Adrenal gland (tissue), 12 donors: ENCODE measurements around the gene TAAR1. TPM values are rescaled to one million over a fixed set of nuclear protein-coding genes. Genes with fewer than 3 reads are reported as not detected.

Experiments
- DNase-seq, 7 donors: peaks; one replicate each; pipeline ENCODE4 v3.0.0-alpha.2; 2019 to 2020
- H3K27ac ChIP-seq, 5 donors: fragments of 200-600 bp; sonication (generic) in 4 of 5; 1 replicate in 3 of 5; 2 replicates in 2 of 5; pipeline versions ENCODE4 v1.5.1 to v1.8.0; 2016 to 2020; ENCODE audit warnings: mild to moderate bottlenecking in 1 of 5
- H3K27me3 ChIP-seq: fragments of 200-600 bp; 2 replicates; pipeline ENCODE4 v1.8.0; 2021
- H3K36me3 ChIP-seq, 2 donors: fragments of 200-600 bp; replicated peaks in 1 of 2; 1 replicate in 1 of 2; 2 replicates in 1 of 2; pipeline versions ENCODE4 v1.5.1 to v1.8.0; 2018 to 2022
- H3K4me1 ChIP-seq, 2 donors: fragments of 200-600 bp; replicated peaks in 1 of 2; 1 replicate in 1 of 2; 2 replicates in 1 of 2; pipeline versions ENCODE4 v1.5.1 to v1.8.0; 2018 to 2021
- H3K4me3 ChIP-seq, 4 donors: fragments of 200-600 bp; sonication (generic) in 3 of 4; one replicate each; pipeline ENCODE4 v1.5.1; 2016 to 2018
- H3K9me3 ChIP-seq, 3 donors: fragments of 200-600 bp; sonication (generic) in 1 of 3; replicated peaks in 1 of 3; 1 replicate in 2 of 3; 2 replicates in 1 of 3; pipeline versions ENCODE4 v1.5.1 to v1.8.0; 2016 to 2021
- CTCF ChIP-seq, 6 experiments: fragments of 450-650 bp in 4 of 6; fragments of 200-600 bp in 2 of 6; sonication (generic) in 1 of 6; IDR thresholded peaks; 1 replicate in 5 of 6; 2 replicates in 1 of 6; pipeline versions ENCODE4 v1.5.1 to v1.8.0; 2016 to 2021; ENCODE audit warnings: antibody characterized with exemption in 6 of 6, mild to moderate bottlenecking in 2 of 6, moderate library complexity in 1 of 6
- POLR2A ChIP-seq, 2 donors: fragments of 450-650 bp; IDR thresholded peaks; one replicate each; pipeline ENCODE4 v1.6.1; 2017; ENCODE audit warnings: antibody characterized with exemption in 2 of 2, mild to moderate bottlenecking in 2 of 2, moderate library complexity in 1 of 2
- WGBS, 4 donors: extraction: QIAGEN DNeasy Blood & Tissue Kit in 2 of 4; methylation state at CpG; one replicate each; pipeline versions ENCODE4 v1.1.5 to v1.1.7; 2013 to 2017; 5-methylcytosine and 5-hydroxymethylcytosine counted together
- intact Hi-C, 2 donors: fragments of 100-400 bp; cut with DNase I; formaldehyde crosslinking; loops; one replicate each; pipeline versions ENCODE4 v1.14.1 to v1.15.0; 2022 to 2023
- polyA plus RNA-seq, 3 donors: library from polyadenylated mRNA; stranded (reverse); fragments of 200-250 nt in 2 of 3; fragments of 350-450 nt in 1 of 3; fragmentation: Illumina TruSeq in 1 of 3; extraction: RNeasy Lipid Tissue Mini Kit (QIAGEN cat#74804) in 1 of 3; gene quantifications; one replicate each; pipeline ENCODE4 v1.2.3, GENCODE V29; 2013 to 2014
- total RNA-seq, 9 donors: library from RNA; depleted of rRNA in 4 of 9; stranded (reverse); fragments of >200 nt in 4 of 9; fragments of 120-200 nt in 1 of 9; fragmentation: NEBNext Ultra II Directional in 1 of 9; extraction: Animal tissue kit (Norgen Biotek cat#: 25700) in 1 of 9; gene quantifications; one replicate each; pipeline versions ENCODE4 v1.1.0 to v1.2.4, GENCODE V29; 2013 to 2023
- donor health status: healthy with polysubstance abuse.
- donor health status: Bipolar disorder and iron deficiency.
- donor health status: DM: yes; HTN: yes; CAD: no.
- donor health status: DM: no; HTN: no; CAD: no.
- donor health status: DM: no; HTN: no; CAD: no.
- donor health status: DM: yes; HTN: yes; CAD: no.

Gene TAAR1
- total and polyA plus RNA-seq, 12 donors = not detected

GRCh38 chr6:132664309-132665034 lies 5.5 kb upstream of the TAAR1 start:
- Histone ChIP-seq H3K4me1 (no peaks in the 10 kb centered on the region), H3K27ac (no peak overlapping the region), H3K9me3 (no peaks in the 10 kb centered on the region), H3K36me3 (no peaks in the 10 kb centered on the region), H3K27me3 (no peaks in the 10 kb centered on the region), H3K4me3 (no peak overlapping the region)
- TF ChIP-seq CTCF (IDR thresholded peaks at IDR 0.05) = no peak
- TF ChIP-seq POLR2A (IDR thresholded peaks at IDR 0.05) = no peak
- no peak for DNase-seq
- 96 to 100% (median 100%) methylated on average over 1 of the region's 1 CpG for WGBS, 4 donors
- intact Hi-C loops = loop anchor here in 1 of 2 donors (10.0 kb wide), 1 partner anchor 140 kb away; no protein-coding TSS in a partner anchor

- TF ChIP-seq CTCF (IDR thresholded peaks at IDR 0.05) (no peak), POLR2A (IDR thresholded peaks at IDR 0.05) (no peak)
- Histone ChIP-seq H3K27ac (no peak overlapping the region), H3K36me3 (no peaks in the 10 kb centered on the region), H3K4me1 (no peaks in the 10 kb centered on the region), H3K27me3 (no peaks in the 10 kb centered on the region), H3K4me3 (no peak overlapping the region), H3K9me3 (no peaks in the 10 kb centered on the region)
- intact Hi-C loops = loop anchor here in 1 of 2 donors (10.0 kb wide), 1 partner anchor 139 kb away; no protein-coding TSS in a partner anchor
- WGBS, 4 donors = 70 to 83% (median 81%) methylated on average over 1 of the region's 1 CpG
- DNase-seq = no peak
Measured at GRCh38 chr6:132663661-132664060, 4.7 kb upstream of the TAAR1 start.

GRCh38 chr6:132661906-132662305 lies 2.9 kb upstream of the TAAR1 start:
- Histone ChIP-seq H3K4me3 (no peak overlapping the region), H3K27ac (no peak overlapping the region), H3K9me3 (no peaks in the 10 kb centered on the region), H3K36me3 (no peaks in the 10 kb centered on the region), H3K27me3 (no peaks in the 10 kb centered on the region), H3K4me1 (no peaks in the 10 kb centered on the region)
- no peak for TF ChIP-seq POLR2A (IDR thresholded peaks at IDR 0.05)
- no peak for TF ChIP-seq CTCF (IDR thresholded peaks at IDR 0.05)
- 83 to 85% (median 84%) methylated on average over 4 of the region's 4 CpGs for WGBS, 4 donors
- DNase-seq = no peak
- intact Hi-C loops = loop anchor here in 1 of 2 donors (10.0 kb wide), 1 partner anchor 137 kb away; no protein-coding TSS in a partner anchor

- no peaks in the 10 kb centered on the region for H3K4me1 ChIP-seq
Measured at GRCh38 chr6:132651062-132651461, 7.9 kb downstream of the TAAR1 start.

More at GRCh38 chr6:132651062-132651461, 7.9 kb downstream of the TAAR1 start:
- H3K27me3 ChIP-seq = no peaks in the 10 kb centered on the region
- no peaks in the 10 kb centered on the region for H3K9me3 ChIP-seq
- intact Hi-C loops = no loop called here
- no peaks in the 10 kb centered on the region for H3K36me3 ChIP-seq
- no peak for TF ChIP-seq CTCF (IDR thresholded peaks at IDR 0.05)
- no peak for TF ChIP-seq POLR2A (IDR thresholded peaks at IDR 0.05)
- DNase-seq = no peak
- no peak overlapping the region for H3K27ac ChIP-seq
- no peak overlapping the region for H3K4me3 ChIP-seq
- 77 to 88% (median 78%) methylated on average over 3 of the region's 3 CpGs for WGBS, 4 donors
